ENCODE data around the gene LRRC19.

Gene LRRC19

DNA sequence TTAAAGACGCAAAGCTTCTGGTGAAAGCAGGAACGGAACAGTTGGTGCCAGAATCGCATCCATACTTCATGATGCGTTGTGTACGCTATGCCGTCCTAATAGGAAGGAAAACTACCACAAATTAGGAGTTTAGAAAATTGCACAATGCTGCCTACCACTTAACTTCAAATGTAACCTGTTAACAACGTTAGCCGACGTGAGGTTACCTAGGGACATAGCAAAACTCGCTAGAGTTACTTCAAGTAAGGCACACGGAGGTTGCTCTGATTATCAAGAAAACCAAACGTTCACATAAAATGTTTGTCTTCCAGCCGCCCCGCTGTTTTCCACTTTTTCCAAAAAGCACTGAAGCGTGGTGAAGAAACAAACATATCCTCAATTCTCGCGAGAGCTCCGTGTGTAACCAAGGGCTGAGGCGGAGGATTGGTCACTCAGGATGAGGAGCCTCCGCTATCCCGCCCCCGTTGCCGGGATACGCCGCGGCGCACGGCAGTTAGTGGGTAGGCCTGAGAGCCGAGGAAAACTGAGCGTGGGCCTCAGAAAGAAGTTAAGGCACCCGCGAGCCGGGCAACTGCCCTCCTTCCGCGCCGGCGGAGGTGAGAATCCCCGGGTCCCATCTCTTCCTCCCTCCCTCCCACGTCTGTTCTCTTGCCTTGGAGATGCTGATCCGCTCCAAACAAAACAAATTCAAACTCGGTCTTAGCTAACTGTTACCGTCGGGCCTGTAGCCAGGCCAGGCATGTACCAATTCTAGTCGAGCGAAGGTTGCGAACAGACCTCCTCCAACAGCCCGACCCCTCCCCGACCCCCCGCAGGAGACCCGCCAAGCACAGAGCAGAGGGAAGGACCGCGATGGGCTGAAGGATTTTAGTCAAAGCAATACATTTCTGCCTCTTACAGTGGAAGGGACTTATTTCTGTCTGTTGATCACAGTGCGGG is 49.3 kb downstream of the LRRC19 start, which contains the start of gene IFT74:
IFT74 (plus strand) TSS at position 492 of the 939 bp plus-strand sequence. CDS start 5,556 bp downstream, outside the sequence.
- peak within 1 kb of the TSS; percentile 81 for H3K27ac ChIP-seq
- peak; percentile 95 for TF ChIP-seq ZFX (IDR thresholded peaks at IDR 0.05)
- TF ChIP-seq, protein P1, sequence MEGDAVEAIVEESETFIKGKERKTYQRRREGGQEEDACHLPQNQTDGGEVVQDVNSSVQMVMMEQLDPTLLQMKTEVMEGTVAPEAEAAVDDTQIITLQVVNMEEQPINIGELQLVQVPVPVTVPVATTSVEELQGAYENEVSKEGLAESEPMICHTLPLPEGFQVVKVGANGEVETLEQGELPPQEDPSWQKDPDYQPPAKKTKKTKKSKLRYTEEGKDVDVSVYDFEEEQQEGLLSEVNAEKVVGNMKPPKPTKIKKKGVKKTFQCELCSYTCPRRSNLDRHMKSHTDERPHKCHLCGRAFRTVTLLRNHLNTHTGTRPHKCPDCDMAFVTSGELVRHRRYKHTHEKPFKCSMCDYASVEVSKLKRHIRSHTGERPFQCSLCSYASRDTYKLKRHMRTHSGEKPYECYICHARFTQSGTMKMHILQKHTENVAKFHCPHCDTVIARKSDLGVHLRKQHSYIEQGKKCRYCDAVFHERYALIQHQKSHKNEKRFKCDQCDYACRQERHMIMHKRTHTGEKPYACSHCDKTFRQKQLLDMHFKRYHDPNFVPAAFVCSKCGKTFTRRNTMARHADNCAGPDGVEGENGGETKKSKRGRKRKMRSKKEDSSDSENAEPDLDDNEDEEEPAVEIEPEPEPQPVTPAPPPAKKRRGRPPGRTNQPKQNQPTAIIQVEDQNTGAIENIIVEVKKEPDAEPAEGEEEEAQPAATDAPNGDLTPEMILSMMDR (conservative IDR thresholded peaks at IDR 0.05), result no peak

DNA sequence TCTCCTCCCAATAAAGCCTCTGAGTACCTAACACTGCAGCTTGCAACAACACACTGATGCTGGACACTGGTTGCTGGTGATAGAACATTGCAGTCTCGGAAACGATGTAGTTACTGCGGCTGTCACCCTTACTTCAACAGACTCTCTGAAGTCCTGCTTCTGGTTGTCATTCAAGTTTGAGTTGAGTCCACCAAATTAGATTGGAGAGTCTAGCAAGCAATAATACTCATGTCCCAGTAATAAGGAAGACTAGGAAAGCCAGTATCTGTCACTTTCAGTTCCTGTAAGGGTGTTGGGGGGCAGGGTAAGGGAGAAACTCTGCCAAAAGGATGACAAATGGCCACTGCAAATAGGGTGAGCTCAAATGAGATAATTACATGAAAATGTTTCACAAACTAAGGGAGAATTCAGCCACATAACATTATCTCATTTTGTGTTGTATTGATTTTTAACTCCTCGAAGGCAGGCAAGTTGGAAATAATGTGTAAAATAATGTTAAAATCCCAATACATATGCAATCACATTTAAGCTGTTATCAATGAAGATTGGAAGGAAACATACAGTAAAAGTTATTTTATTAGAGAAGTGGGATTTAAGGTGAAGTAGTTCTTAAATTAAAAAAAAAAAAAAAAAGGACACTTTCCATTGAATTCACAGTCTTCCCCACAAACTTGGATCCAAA is 50.1 kb downstream of the LRRC19 start:
- peak overlapping the region; percentile 81; the same call in 1 of the 2 replicates for H3K27ac ChIP-seq

DNA sequence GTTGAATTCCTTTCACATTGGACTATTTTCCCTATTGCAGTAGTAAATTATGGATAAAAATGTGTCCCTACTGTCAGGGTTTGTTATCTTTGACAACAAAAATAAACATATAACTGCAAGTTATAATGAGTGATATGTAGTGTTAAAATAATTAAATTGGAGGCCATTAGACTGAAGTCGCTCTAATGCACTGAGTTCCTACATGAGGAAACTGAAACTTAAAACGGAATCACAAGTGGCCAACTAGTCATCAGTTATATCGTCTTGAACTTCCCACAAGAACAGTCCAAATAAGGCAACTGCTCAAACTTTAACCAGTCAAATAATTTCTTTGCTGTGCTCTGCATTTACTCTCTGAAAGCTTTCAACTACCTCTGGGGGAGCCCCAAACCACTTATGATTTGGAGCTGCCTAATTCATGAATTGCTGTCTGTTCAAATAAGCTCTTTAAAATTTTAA is 51.4 kb downstream of the LRRC19 start:
- TF ChIP-seq, protein P1 (conservative IDR thresholded peaks at IDR 0.05), result no peak
- no peak for TF ChIP-seq ZFX (IDR thresholded peaks at IDR 0.05)
- no peak overlapping the region for H3K27ac ChIP-seq

More for the DNA sequence above, 50.1 kb downstream of the LRRC19 start:
- TF ChIP-seq, protein P1 (conservative IDR thresholded peaks at IDR 0.05), result no peak
- TF ChIP-seq ZFX (IDR thresholded peaks at IDR 0.05), result no peak

DNA sequence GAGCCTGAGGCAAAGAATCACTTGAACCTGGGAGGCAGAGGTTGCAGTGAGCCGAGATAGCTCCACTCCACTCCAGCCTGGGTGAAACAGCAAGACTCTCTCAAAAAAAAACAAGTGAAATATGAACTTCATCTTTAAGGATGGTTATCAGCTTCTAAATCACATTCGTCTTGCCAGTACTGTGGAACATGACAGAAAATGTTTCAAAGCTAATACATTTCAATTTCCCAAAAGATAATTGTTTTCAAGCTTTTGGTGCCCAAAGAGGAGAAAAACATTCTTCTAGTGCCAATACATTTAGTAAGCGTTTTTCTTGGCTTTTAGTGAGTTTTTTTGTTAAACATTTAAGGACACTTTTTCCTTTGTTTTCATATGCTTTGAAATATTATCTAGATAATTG is 53.7 kb downstream of the LRRC19 start:
- H3K27ac ChIP-seq, result no peak overlapping the region
- TF ChIP-seq ZFX (IDR thresholded peaks at IDR 0.05), result no peak
- TF ChIP-seq, protein P1 (conservative IDR thresholded peaks at IDR 0.05), result no peak

DNA sequence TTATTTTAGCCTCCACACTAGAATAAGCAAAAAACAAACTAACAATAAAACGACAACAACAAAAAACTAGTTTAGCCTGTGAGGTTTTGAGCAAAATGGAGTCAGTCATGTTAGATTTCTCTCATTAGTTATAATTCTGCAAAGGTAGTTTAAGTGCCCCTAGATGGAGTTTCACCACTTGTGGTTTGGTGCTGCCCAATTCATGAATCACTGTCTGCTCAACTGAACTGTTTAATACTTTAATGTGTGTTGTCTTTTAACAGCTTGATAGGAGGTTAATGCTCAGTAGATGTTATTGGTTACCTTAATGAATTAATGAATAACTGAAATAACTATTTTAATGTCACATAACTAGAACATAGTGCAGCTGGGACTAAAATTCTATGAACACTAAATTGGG is 55.0 kb downstream of the LRRC19 start:
- TF ChIP-seq ZFX (IDR thresholded peaks at IDR 0.05), result no peak
- TF ChIP-seq, protein P1 (conservative IDR thresholded peaks at IDR 0.05), result no peak
- no peak overlapping the region for H3K27ac ChIP-seq

DNA sequence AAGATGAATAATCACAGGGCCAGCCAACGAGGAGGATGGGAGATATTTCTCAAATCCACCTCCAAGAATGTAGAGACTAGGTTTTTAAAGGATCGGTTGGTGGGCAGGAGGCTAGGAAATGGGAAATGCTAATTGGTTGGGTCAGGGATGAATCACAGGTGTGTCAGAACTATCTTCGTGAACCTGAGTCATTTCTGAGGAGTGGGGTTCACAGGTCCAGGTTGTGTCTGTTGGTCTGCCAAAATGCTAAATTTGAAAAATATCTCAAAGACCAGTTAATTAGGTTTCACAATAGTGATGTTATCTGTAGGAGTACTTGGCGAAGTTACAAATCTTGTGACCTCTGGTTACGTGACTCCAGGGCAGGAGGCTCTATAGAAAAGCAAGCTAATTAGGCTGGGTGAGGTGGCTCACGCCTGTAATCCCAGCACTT is 55.8 kb downstream of the LRRC19 start:
- TF ChIP-seq, protein P1 (conservative IDR thresholded peaks at IDR 0.05), result no peak
- TF ChIP-seq ZFX (IDR thresholded peaks at IDR 0.05), result no peak
- H3K27ac ChIP-seq, result no peak overlapping the region
